DND-41 (cell line): Measurements from ENCODE around the gene IL21R.

ENCODE experiments used
- EZH2 ChIP-seq: IDR thresholded peaks from 3 replicates; pipeline ENCODE4 v1.6.1; 2012; ENCODE audit warnings: borderline replicate concordance, low read depth, mild to moderate bottlenecking, moderate library complexity, low read length, inconsistent platforms; ENCODE audit not compliant: severe bottlenecking
- TF ChIP-seq, protein P1 (sequence below): IDR thresholded peaks from 2 replicates; pipeline ENCODE4 v1.5.1; 2012; ENCODE audit warnings: borderline replicate concordance, low read length, moderate library complexity, mild to moderate bottlenecking; ENCODE audit not compliant: poor library complexity, severe bottlenecking; ENCODE audit errors: extremely low read depth

DNA sequence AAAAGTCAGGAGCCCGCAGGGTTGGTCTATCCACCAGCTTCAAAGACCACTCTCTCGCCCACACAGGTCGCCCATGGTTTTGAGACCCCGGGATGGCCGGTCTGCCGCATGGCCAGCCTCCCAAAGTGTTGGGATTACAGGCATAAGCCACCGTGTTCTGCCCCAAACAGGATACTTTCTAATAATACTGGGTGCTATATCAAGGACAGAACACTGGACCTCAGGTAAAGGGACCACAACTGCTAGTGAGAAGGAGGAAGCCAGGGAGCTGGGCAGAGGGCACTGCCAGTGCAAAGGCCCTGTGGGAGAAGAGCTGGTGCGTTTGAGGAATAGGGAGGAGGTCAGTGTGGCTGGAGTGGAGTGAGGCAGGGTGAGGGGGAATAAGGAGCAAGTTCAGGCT, 34.1 kb downstream of the IL21R start:
- TF ChIP-seq, protein P1, sequence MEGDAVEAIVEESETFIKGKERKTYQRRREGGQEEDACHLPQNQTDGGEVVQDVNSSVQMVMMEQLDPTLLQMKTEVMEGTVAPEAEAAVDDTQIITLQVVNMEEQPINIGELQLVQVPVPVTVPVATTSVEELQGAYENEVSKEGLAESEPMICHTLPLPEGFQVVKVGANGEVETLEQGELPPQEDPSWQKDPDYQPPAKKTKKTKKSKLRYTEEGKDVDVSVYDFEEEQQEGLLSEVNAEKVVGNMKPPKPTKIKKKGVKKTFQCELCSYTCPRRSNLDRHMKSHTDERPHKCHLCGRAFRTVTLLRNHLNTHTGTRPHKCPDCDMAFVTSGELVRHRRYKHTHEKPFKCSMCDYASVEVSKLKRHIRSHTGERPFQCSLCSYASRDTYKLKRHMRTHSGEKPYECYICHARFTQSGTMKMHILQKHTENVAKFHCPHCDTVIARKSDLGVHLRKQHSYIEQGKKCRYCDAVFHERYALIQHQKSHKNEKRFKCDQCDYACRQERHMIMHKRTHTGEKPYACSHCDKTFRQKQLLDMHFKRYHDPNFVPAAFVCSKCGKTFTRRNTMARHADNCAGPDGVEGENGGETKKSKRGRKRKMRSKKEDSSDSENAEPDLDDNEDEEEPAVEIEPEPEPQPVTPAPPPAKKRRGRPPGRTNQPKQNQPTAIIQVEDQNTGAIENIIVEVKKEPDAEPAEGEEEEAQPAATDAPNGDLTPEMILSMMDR, result no peak
- TF ChIP-seq EZH2, result no peak
